Measurements from ENCODE around the gene ANKRD9. TPM values are rescaled to one million over a fixed set of nuclear protein-coding genes. Genes with fewer than 3 reads are reported as not detected.

ANKRD9 gene
- total and polyA plus RNA-seq, 2 of the 13 experiments (the other 11 are each of a cell fraction or from before 2014, with no cell fraction given) = 10.0 to 15.0 TPM

DNA sequence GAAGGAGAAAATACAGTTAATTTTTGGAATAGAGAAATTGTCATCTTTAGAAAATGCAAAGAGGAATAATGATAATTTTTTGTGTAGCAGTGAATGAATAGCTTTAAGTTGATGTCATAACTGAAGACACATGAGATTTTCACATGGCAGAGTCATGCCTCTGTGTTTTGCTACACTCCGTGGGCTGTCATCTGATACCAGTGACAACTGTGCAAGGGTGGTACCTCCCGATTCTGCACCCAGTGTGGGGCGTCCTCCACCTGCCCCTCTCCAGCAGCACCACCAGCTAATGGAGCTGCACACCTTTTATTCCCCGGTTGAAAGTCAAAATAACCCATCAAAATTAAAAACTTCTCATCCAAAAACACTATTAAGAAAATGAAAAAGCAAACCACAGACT, 47.2 kb downstream of the ANKRD9 start:
- no peak for FAIRE-seq
- CTCF ChIA-PET (ENCODE audit: low intra/inter-chr PET ratio, low total read pairs) = no interaction called here
- Histone ChIP-seq H3K4me3 (replicated peaks in 1 of 3; ENCODE audit: insufficient read depth in 1 of 3, low read depth in 2 of 3, low read length in 3 of 3) (no peak overlapping the region), H2AFZ (ENCODE audit: low read length) (no peak overlapping the region), H3K9me3 (ENCODE audit: low read length) (no peaks in the 10 kb centered on the region), H4K20me1 (ENCODE audit: insufficient read depth, low read length) (no peaks in the 10 kb centered on the region), H3K4me1 (ENCODE audit: insufficient read depth, low read length) (peaks cover 32% of the 10 kb centered on the region), H3K79me2 (ENCODE audit: insufficient read depth, low read length) (no peaks in the 10 kb centered on the region), H3K4me2 (ENCODE audit: low read depth, low read length) (no peak overlapping the region), H3K36me3 (replicated peaks in 1 of 2; ENCODE audit: control insufficient read depth in 1 of 2, insufficient read depth in 2 of 2, low read length in 2 of 2) (peaks cover 3 to 5% of the 10 kb centered on the region in 2 experiments; a peak in 2 of 5 replicates), H3K9ac (ENCODE audit: insufficient read depth, low read depth, low read length) (no peak overlapping the region), H3K27ac (ENCODE audit: extremely low read length, insufficient read depth, low read length) (no peak overlapping the region), H3K27me3 (ENCODE audit: control insufficient read depth in 1 of 2, insufficient read depth in 2 of 2, low read length in 2 of 2) (no peaks in the 10 kb centered on the region)
- intact Hi-C loops (cut with micrococcal nuclease; ENCODE audit: unreplicated experiment) (no loop called here), in situ Hi-C loops (cut with HindIII; ENCODE audit: extremely low pct_ligation_motif_present, low pct_unique_long_range_greater_than_20kb) (no loop called here)
- BruUV-seq (replicated peaks) = no TSS peak
- no peak for DNase-seq (ENCODE audit: low spot score)
- POLR2A ChIA-PET = no interaction called here
- TF ChIP-seq, protein P1, sequence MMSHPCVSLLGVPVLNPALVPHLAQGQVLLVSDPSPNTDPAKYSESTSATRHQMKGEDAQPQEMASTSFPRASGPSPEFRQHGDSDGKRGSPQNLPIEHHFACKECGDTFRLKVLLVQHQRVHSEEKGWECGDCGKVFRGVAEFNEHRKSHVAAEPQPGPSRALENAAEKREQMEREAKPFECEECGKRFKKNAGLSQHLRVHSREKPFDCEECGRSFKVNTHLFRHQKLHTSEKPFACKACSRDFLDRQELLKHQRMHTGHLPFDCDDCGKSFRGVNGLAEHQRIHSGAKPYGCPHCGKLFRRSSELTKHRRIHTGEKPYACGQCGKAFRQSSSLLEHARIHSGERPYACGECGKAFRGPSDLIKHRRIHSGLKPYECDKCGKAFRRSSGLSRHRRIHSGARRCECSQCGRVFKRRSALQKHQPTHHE (CRISPR knock-in tag; IDR thresholded peaks at IDR 0.05; ENCODE audit: borderline replicate concordance) = no peak
- TF ChIP-seq ZNF841 (CRISPR knock-in tag; IDR thresholded peaks at IDR 0.05; ENCODE audit: borderline replicate concordance) (no peak), POGZ (CRISPR knock-in tag; IDR thresholded peaks at IDR 0.05) (no peak), ZNF850 (CRISPR knock-in tag; conservative IDR thresholded peaks at IDR 0.05) (no peak), MEF2D (CRISPR knock-in tag; IDR thresholded peaks at IDR 0.05) (no peak), ZNF33B (CRISPR knock-in tag; IDR thresholded peaks at IDR 0.05) (no peak), ZNF75D (CRISPR knock-in tag; IDR thresholded peaks at IDR 0.05; ENCODE audit: borderline replicate concordance) (no peak), TCF7L2 (IDR thresholded peaks at IDR 0.05; ENCODE audit: low read depth, low read length) (no peak)
- TF ChIP-seq, protein P2, sequence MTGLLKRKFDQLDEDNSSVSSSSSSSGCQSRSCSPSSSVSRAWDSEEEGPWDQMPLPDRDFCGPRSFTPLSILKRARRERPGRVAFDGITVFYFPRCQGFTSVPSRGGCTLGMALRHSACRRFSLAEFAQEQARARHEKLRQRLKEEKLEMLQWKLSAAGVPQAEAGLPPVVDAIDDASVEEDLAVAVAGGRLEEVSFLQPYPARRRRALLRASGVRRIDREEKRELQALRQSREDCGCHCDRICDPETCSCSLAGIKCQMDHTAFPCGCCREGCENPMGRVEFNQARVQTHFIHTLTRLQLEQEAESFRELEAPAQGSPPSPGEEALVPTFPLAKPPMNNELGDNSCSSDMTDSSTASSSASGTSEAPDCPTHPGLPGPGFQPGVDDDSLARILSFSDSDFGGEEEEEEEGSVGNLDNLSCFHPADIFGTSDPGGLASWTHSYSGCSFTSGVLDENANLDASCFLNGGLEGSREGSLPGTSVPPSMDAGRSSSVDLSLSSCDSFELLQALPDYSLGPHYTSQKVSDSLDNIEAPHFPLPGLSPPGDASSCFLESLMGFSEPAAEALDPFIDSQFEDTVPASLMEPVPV (CRISPR knock-in tag; IDR thresholded peaks at IDR 0.05) = no peak
- ATAC-seq = no peak
- 95% methylated on average over 4 of the region's 4 CpGs for WGBS (ENCODE audit: low lambda C conversion rate)
